Endothelial cell of umbilical vein (primary cell): ENCODE measurements around the gene TMCC3. TPM values are rescaled to one million over a fixed set of nuclear protein-coding genes. Genes with fewer than 3 reads are reported as not detected.
"Not testable (repeated sequence)": the region's sequence is repeated elsewhere in the genome, so short reads cannot be mapped to it uniquely, and the experiment has no call there.

Experiments used
- BruUV-seq: library from RNA; stranded (reverse); fragments of 400-500 nt; replicated peaks from 2 replicates; lab custom pipeline; 2021; lab: Mats Ljungman, UMichigan
- CTCF ChIA-PET: fragments of 300-600, 350-600 bp; sonication (Branson Sonifier 250); formaldehyde crosslinking; loops from one replicate; lab custom pipeline; 2021; ENCODE audit warnings: antibody characterized with exemption, inconsistent platforms; lab: Charles Lee
- POLR2A ChIA-PET: fragments of 300-600, 350-600 bp; sonication (Branson Sonifier 250); formaldehyde crosslinking; loops from one replicate; lab custom pipeline; 2021; ENCODE audit warnings: antibody characterized with exemption, inconsistent platforms; lab: Charles Lee
- DNase-seq: peaks from one replicate; pipeline ENCODE4 v3.0.0-alpha.2; 2011; ENCODE audit warnings: low read depth, low spot score
- FAIRE-seq: peaks from 2 replicates; lab custom pipeline; 2011; peaks lifted over from hg19 to GRCh38; lab: Jason Lieb, UNC
- H2AFZ ChIP-seq: 2 replicates; pipeline ENCODE4 v1.6.0; 2012; ENCODE audit warnings: low read depth, low read length, control low read depth, inconsistent platforms
- H3K27ac ChIP-seq: 2 replicates; pipeline ENCODE4 v1.5.1; 2011; ENCODE audit warnings: low read depth, mild to moderate bottlenecking, control low read depth, low read length, moderate library complexity; ENCODE audit not compliant: insufficient read depth
- H3K27me3 ChIP-seq, 2 experiments: 2 replicates each; pipeline versions ENCODE4 v1.6.0 to v1.6.1; 2011; ENCODE audit warnings: low read length in 2 of 2, mixed read lengths in 1 of 2; ENCODE audit not compliant: control insufficient read depth in 2 of 2, insufficient read depth in 2 of 2
- H3K36me3 ChIP-seq, 2 experiments: 2 replicates in 1 of 2; 3 replicates in 1 of 2; pipeline ENCODE4 v1.5.1; 2011; ENCODE audit warnings: low read length in 2 of 2, mild to moderate bottlenecking in 1 of 2, moderate library complexity in 1 of 2; ENCODE audit not compliant: control insufficient read depth in 2 of 2, insufficient read depth in 2 of 2; ENCODE audit errors: extremely low read depth in 1 of 2
- H3K4me1 ChIP-seq: 3 replicates; pipeline ENCODE4 v1.5.1; 2011; ENCODE audit warnings: mild to moderate bottlenecking, low read length; ENCODE audit not compliant: control insufficient read depth, insufficient read depth; ENCODE audit errors: extremely low read depth
- H3K4me2 ChIP-seq: 2 replicates; pipeline ENCODE4 v1.6.1; 2011; ENCODE audit warnings: low read length, control low read depth, mixed read lengths; ENCODE audit not compliant: insufficient read depth
- H3K4me3 ChIP-seq, 3 experiments: fragments of 200-600 bp in 1 of 3; sonication (generic), shearing (Covaris generic) in 1 of 3; replicated peaks in 1 of 3; 2 replicates each; pipeline ENCODE4 v1.5.1; 2011 to 2016; ENCODE audit warnings: control low read depth in 3 of 3, low read length in 3 of 3, mild to moderate bottlenecking in 2 of 3, inconsistent platforms in 1 of 3, low read depth in 1 of 3, moderate library complexity in 1 of 3; ENCODE audit not compliant: insufficient read depth in 1 of 3
- H3K79me2 ChIP-seq: 2 replicates; pipeline ENCODE4 v1.6.0; 2012; ENCODE audit warnings: low read length, inconsistent platforms; ENCODE audit not compliant: control insufficient read depth, insufficient read depth
- H3K9ac ChIP-seq: replicated peaks from 2 replicates; pipeline ENCODE3; 2011; ENCODE audit warnings: low read length, control low read depth; ENCODE audit not compliant: insufficient read depth; ENCODE audit errors: extremely low read depth
- H3K9me1 ChIP-seq: replicated peaks from 3 replicates; pipeline ENCODE4 v1.6.0; 2011; ENCODE audit warnings: mild to moderate bottlenecking, low read length; ENCODE audit not compliant: control insufficient read depth, insufficient read depth; ENCODE audit errors: extremely low read depth
- H3K9me3 ChIP-seq: replicated peaks from 2 replicates; pipeline ENCODE4 v1.5.1; 2012; ENCODE audit warnings: low read length, inconsistent platforms; ENCODE audit not compliant: control insufficient read depth, insufficient read depth
- H4K20me1 ChIP-seq: replicated peaks from 2 replicates; pipeline ENCODE3; 2011; ENCODE audit warnings: mild to moderate bottlenecking, low read length; ENCODE audit not compliant: control insufficient read depth, insufficient read depth; ENCODE audit errors: extremely low read depth
- EZH2 ChIP-seq: IDR thresholded peaks from 2 replicates; pipeline ENCODE4 v1.6.1; 2012; ENCODE audit warnings: borderline replicate concordance, low read depth, mild to moderate bottlenecking, moderate library complexity, low read length, inconsistent platforms; ENCODE audit not compliant: severe bottlenecking
- FOS ChIP-seq: IDR thresholded peaks from 2 replicates; pipeline ENCODE4 v1.6.1; 2011; ENCODE audit warnings: mild to moderate bottlenecking, low read length, moderate library complexity, borderline replicate concordance; ENCODE audit not compliant: insufficient read depth
- GATA2 ChIP-seq: IDR thresholded peaks from 2 replicates; pipeline ENCODE4 v1.7.0; 2011; ENCODE audit warnings: low read depth, mild to moderate bottlenecking, moderate library complexity, mixed read lengths, low read length; ENCODE audit not compliant: insufficient read length, insufficient read depth
- JUN ChIP-seq: IDR thresholded peaks from 2 replicates; pipeline ENCODE4 v1.6.1; 2011; ENCODE audit warnings: borderline replicate concordance, low read depth; ENCODE audit not compliant: insufficient read length, insufficient read depth
- MAX ChIP-seq: IDR thresholded peaks from 2 replicates; pipeline ENCODE4 v1.6.1; 2011; ENCODE audit not compliant: insufficient read depth, insufficient read length
- MYC ChIP-seq: IDR thresholded peaks from one replicate; pipeline ENCODE4 v1.6.1; 2011; ENCODE audit warnings: mild to moderate bottlenecking, low read depth, low read length
- POLR2A ChIP-seq: IDR thresholded peaks from 2 replicates; pipeline ENCODE4 v1.6.1; 2012; ENCODE audit warnings: low read depth, mild to moderate bottlenecking, control low read depth, low read length
- POLR2AphosphoS5 ChIP-seq: IDR thresholded peaks from 2 replicates; pipeline ENCODE4 v1.6.1; 2012; ENCODE audit warnings: low read depth, mild to moderate bottlenecking, control low read depth, low read length, moderate library complexity; ENCODE audit not compliant: insufficient read depth
- dilution Hi-C: fragments of 300-500 bp; cut with MboI; formaldehyde crosslinking; loops from one replicate; pipeline ENCODE4 v1.15.0; 2019; ENCODE audit warnings: low sequenced_read_pairs; ENCODE audit not compliant: extremely low pct_ligation_motif_present
- intact Hi-C: fragments of 100-400 bp; cut with micrococcal nuclease; formaldehyde crosslinking; loops from one replicate; pipeline ENCODE4 v1.10.0; 2022
- polyA plus RNA-seq, 4 experiments: library from polyadenylated mRNA; depleted of rRNA in 3 of 4; stranded (reverse) in 3 of 4; unstranded in 1 of 4; fragments of >200 nt; gene quantifications; 2 replicates each; pipeline versions ENCODE4 v1.2.1 to v1.2.3, GENCODE V29; 2011 to 2012; ENCODE audit warnings: missing spikeins in 1 of 4
- total RNA-seq: library from RNA; stranded (reverse); gene quantifications from 2 replicates; pipeline ENCODE4 v1.2.3, GENCODE V29; 2021
- TF ChIP-seq, protein P1 (sequence below), 2 donors: IDR thresholded peaks; 1 replicate in 1 of 2; 2 replicates in 1 of 2; pipeline ENCODE4 v1.5.1; 2011; ENCODE audit warnings: low read length in 2 of 2, mild to moderate bottlenecking in 2 of 2, moderate library complexity in 2 of 2, control low read depth in 1 of 2, inconsistent platforms in 1 of 2, low read depth in 1 of 2; ENCODE audit not compliant: insufficient read depth in 1 of 2; ENCODE audit errors: extremely low read depth in 1 of 2

TMCC3 gene
- total and polyA plus RNA-seq, 2 donors (not counting 3 experiments of a cell fraction or from before 2014, with no cell fraction given), result 13.5 to 30.4 TPM

DNA sequence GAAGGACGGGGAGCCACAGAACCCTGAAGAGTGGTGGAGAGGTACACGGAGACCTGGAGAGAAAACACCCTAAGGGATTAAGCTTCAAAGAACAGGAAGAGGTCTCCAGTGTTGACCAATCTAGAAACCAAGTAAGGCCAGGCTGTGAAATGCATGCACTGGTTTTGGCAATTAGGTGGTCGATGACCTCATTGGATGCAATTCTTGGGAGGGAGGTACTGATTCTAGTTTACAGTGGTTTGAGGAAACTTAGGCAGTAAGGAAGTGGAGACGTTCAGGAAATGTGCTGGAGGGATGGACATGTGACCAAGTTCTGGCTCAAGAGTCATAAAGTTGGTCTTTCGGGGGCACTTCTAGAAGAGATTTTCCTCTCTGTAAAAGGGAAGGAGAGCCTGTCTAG is 99.4 kb downstream of the TMCC3 start:
- intact Hi-C loops, result no loop called here
- no peak overlapping the region for H3K9ac ChIP-seq
- CTCF ChIA-PET, result interaction anchor here (1.3 kb wide), 1 partner anchor 213 kb away, joined by 3 read pairs; no protein-coding TSS in a partner anchor
- dilution Hi-C loops, result no loop called here
- no peaks in the 10 kb centered on the region for H3K9me3 ChIP-seq
- no peak overlapping the region for H3K27ac ChIP-seq
- H4K20me1 ChIP-seq, result no peaks in the 10 kb centered on the region
- FAIRE-seq (no peak), DNase-seq (no peak)
- no peaks in the 10 kb centered on the region for H3K27me3 ChIP-seq
- H3K4me2 ChIP-seq, result no peak overlapping the region
- no peak overlapping the region for H3K4me3 ChIP-seq
- no peaks in the 10 kb centered on the region for H3K36me3 ChIP-seq
- no TSS peak for BruUV-seq
- no peaks in the 10 kb centered on the region for H3K79me2 ChIP-seq
- H3K9me1 ChIP-seq, result no peaks in the 10 kb centered on the region
- H3K4me1 ChIP-seq, result no peaks in the 10 kb centered on the region
- POLR2A ChIA-PET, result no interaction called here
- H2AFZ ChIP-seq, result no peak overlapping the region
- no peak for TF ChIP-seq EZH2
- no peak for TF ChIP-seq JUN
- TF ChIP-seq MAX, result no peak
- TF ChIP-seq GATA2, result no peak
- TF ChIP-seq POLR2AphosphoS5, result no peak
- TF ChIP-seq POLR2A, result no peak
- no peak for TF ChIP-seq FOS
- TF ChIP-seq, protein P1, sequence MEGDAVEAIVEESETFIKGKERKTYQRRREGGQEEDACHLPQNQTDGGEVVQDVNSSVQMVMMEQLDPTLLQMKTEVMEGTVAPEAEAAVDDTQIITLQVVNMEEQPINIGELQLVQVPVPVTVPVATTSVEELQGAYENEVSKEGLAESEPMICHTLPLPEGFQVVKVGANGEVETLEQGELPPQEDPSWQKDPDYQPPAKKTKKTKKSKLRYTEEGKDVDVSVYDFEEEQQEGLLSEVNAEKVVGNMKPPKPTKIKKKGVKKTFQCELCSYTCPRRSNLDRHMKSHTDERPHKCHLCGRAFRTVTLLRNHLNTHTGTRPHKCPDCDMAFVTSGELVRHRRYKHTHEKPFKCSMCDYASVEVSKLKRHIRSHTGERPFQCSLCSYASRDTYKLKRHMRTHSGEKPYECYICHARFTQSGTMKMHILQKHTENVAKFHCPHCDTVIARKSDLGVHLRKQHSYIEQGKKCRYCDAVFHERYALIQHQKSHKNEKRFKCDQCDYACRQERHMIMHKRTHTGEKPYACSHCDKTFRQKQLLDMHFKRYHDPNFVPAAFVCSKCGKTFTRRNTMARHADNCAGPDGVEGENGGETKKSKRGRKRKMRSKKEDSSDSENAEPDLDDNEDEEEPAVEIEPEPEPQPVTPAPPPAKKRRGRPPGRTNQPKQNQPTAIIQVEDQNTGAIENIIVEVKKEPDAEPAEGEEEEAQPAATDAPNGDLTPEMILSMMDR (IDR thresholded peaks at IDR 0.05; ENCODE audit: extremely low read depth in 1 of 2, insufficient read depth in 1 of 2, low read depth in 1 of 2, low read length in 2 of 2), result no peak
- no peak for TF ChIP-seq MYC

DNA sequence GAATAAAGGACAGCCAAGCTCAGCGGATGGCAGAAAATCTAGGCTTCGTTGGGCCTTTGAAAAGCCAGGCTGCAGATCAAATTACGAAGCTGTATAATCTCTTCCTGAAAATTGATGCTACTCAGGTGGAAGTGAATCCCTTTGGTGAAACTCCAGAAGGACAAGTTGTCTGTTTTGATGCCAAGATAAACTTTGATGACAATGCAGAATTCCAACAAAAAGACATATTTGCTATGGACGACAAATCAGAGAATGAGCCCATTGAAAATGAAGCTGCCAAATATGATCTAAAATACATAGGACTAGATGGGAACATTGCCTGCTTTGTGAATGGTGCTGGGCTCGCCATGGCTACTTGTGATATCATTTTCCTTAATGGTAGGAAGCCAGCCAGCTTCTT is 101.5 kb downstream of the TMCC3 start:
- H3K27me3 ChIP-seq, BruUV-seq, DNase-seq, H3K9ac ChIP-seq, H3K4me2 ChIP-seq, H3K79me2 ChIP-seq, dilution Hi-C loops, H3K4me1 ChIP-seq, H3K9me1 ChIP-seq, POLR2A ChIA-PET, H3K27ac ChIP-seq, H3K4me3 ChIP-seq, H4K20me1 ChIP-seq, H3K36me3 ChIP-seq, FAIRE-seq, H3K9me3 ChIP-seq, H2AFZ ChIP-seq: not testable (repeated sequence)
- intact Hi-C loops, result loop anchor here (5.0 kb wide), 2 partner anchors 568 to 983 kb away; no protein-coding TSS in a partner anchor
- CTCF ChIA-PET, result interaction anchor here (1.0 to 3.1 kb wide), 10 partner anchors 100 to 986 kb away, joined by 3 to 8 read pairs (median 4); partner anchors contain the start of gene TMCC3
